K562 (cell line): Measurements from ENCODE around the gene DHRS3. TPM values are rescaled to one million over a fixed set of nuclear protein-coding genes. Genes with fewer than 3 reads are reported as not detected.

Experiments
- ATAC-seq: fragments of 200-7000 bp; cut with Tn5 transposase; 3 replicates; pipeline ENCODE4 v1.9.1; 2020; ENCODE audit warnings: moderate library complexity
- BruUV-seq: library from RNA; stranded (reverse); fragments of 400-500 nt; replicated peaks from 2 replicates; lab custom pipeline; 2021; lab: Mats Ljungman, UMichigan
- CTCF ChIA-PET: fragments of 300-600 bp; formaldehyde crosslinking; extraction: SDS; loops from one replicate; lab custom pipeline; 2021; ENCODE audit warnings: low intra/inter-chr PET ratio; lab: Yijun Ruan, JAX
- POLR2A ChIA-PET: fragments of 300-600, 350-650 bp; sonication (Branson Sonifier 250); formaldehyde crosslinking; extraction: SDS; loops from one replicate; lab custom pipeline; 2021; ENCODE audit warnings: antibody characterized with exemption, inconsistent platforms; lab: Yijun Ruan, JAX
- DNase-seq, 4 experiments: peaks; one replicate each; pipeline versions ENCODE4 v3.0.0 to v3.0.0-alpha.2; 2011 to 2018; ENCODE audit warnings: low spot score in 3 of 4, mixed read lengths in 3 of 4; ENCODE audit errors: extremely low read depth in 1 of 4
- FAIRE-seq: peaks from 2 replicates; lab custom pipeline; 2011; peaks lifted over from hg19 to GRCh38; lab: Jason Lieb, UNC
- H2AFZ ChIP-seq: 2 replicates; pipeline ENCODE4 v1.6.0; 2011; ENCODE audit warnings: low read depth, low read length, control low read depth, inconsistent platforms
- H3K27ac ChIP-seq: fragments of 200-600 bp; 3 replicates; pipeline ENCODE4 v1.8.0; 2011; ENCODE audit warnings: low read depth, mild to moderate bottlenecking, control low read depth, inconsistent platforms, low read length, moderate library complexity, mixed read lengths; ENCODE audit errors: extremely low read depth
- H3K27me3 ChIP-seq, 2 experiments: fragments of 300-600 bp in 1 of 2; 2 replicates in 1 of 2; 3 replicates in 1 of 2; pipeline versions ENCODE4 v1.6.0 to v1.8.0; 2011; ENCODE audit warnings: inconsistent platforms in 2 of 2, low read length in 2 of 2, mild to moderate bottlenecking in 1 of 2, mixed read lengths in 1 of 2, moderate library complexity in 1 of 2; ENCODE audit not compliant: control insufficient read depth in 2 of 2, insufficient read depth in 2 of 2
- H3K36me3 ChIP-seq: fragments of 300-600 bp; 3 replicates; pipeline ENCODE4 v1.8.0; 2011; ENCODE audit warnings: mild to moderate bottlenecking, low read length, inconsistent platforms; ENCODE audit not compliant: control insufficient read depth, insufficient read depth
- H3K4me1 ChIP-seq, 2 experiments: fragments of 200-600 bp in 1 of 2; replicated peaks in 1 of 2; 2 replicates in 1 of 2; 3 replicates in 1 of 2; pipeline versions ENCODE4 v1.5.1 to v1.8.0; 2011; ENCODE audit warnings: inconsistent platforms in 2 of 2, low read length in 2 of 2, mild to moderate bottlenecking in 1 of 2, mixed read lengths in 1 of 2, moderate library complexity in 1 of 2; ENCODE audit not compliant: control insufficient read depth in 2 of 2, insufficient read depth in 2 of 2
- H3K4me2 ChIP-seq: 2 replicates; pipeline ENCODE4 v1.6.1; 2011; ENCODE audit warnings: low read length, control low read depth, inconsistent platforms, mixed read lengths; ENCODE audit not compliant: insufficient read depth
- H3K4me3 ChIP-seq: fragments of 200-600 bp; sonication (generic), shearing (Covaris generic); 2 replicates; pipeline ENCODE4 v1.5.1; 2016; ENCODE audit warnings: control low read depth, inconsistent platforms
- H3K79me2 ChIP-seq: fragments of 200-600 bp; 3 replicates; pipeline ENCODE4 v1.8.0; 2011; ENCODE audit warnings: low read length, inconsistent platforms; ENCODE audit not compliant: control insufficient read depth, insufficient read depth
- H3K9ac ChIP-seq, 2 experiments: 2 replicates each; pipeline versions ENCODE4 v1.6.0 to v1.6.1; 2011; ENCODE audit warnings: low read depth in 2 of 2, low read length in 2 of 2, control low read depth in 1 of 2, inconsistent platforms in 1 of 2, mild to moderate bottlenecking in 1 of 2, mixed read lengths in 1 of 2; ENCODE audit not compliant: insufficient read depth in 1 of 2
- H3K9me1 ChIP-seq: one replicate; pipeline ENCODE4 v1.6.0; 2011; ENCODE audit warnings: inconsistent platforms, mild to moderate bottlenecking, low read length, moderate library complexity; ENCODE audit not compliant: control insufficient read depth, insufficient read depth
- H3K9me3 ChIP-seq: replicated peaks from 2 replicates; pipeline ENCODE4 v1.5.1; 2011; ENCODE audit warnings: low read depth, low read length, inconsistent platforms; ENCODE audit not compliant: control insufficient read depth, insufficient read depth
- H4K20me1 ChIP-seq: replicated peaks from 2 replicates; pipeline ENCODE4 v1.6.1; 2011; ENCODE audit warnings: low read length, inconsistent platforms, mixed read lengths; ENCODE audit not compliant: control insufficient read depth, insufficient read depth
- KLF6 ChIP-seq: fragments of 250-450 bp; sonication (Bioruptor Pico); IDR thresholded peaks from 2 replicates; pipeline ENCODE4 v1.4.0; 2020; ENCODE audit warnings: mild to moderate bottlenecking, moderate library complexity, borderline replicate concordance
- NR4A1 ChIP-seq, 2 experiments: fragments of 250-450 bp in 1 of 2; fragments of 450-650 bp in 1 of 2; sonication (Bioruptor Pico) in 1 of 2; IDR thresholded peaks; 2 replicates each; pipeline versions ENCODE4 v1.4.0 to v1.6.1; 2016 to 2020; ENCODE audit warnings: mild to moderate bottlenecking in 2 of 2, missing compliant biosample characterization in 1 of 2, missing genetic modification characterization in 1 of 2, moderate library complexity in 1 of 2
- PTRF ChIP-seq: fragments of 450-650 bp; IDR thresholded peaks from 2 replicates; pipeline ENCODE4 v1.6.1; 2016; ENCODE audit warnings: mild to moderate bottlenecking, missing genetic modification characterization, missing compliant biosample characterization
- UBTF ChIP-seq, 2 experiments: IDR thresholded peaks; 2 replicates each; pipeline ENCODE4 v1.6.1; 2012; ENCODE audit warnings: improper control_type of control experiment in 2 of 2, low read depth in 2 of 2, low read length in 2 of 2, borderline replicate concordance in 1 of 2
- WGBS: fragments of 100-300 bp; shearing (Covaris generic); methylation state at CpG from one replicate; pipeline ENCODE4 v1.1.6; 2016; ENCODE audit warnings: low coverage, mixed read lengths; ENCODE audit not compliant: insufficient coverage; ENCODE audit errors: missing lambda C conversion rate; 5-methylcytosine and 5-hydroxymethylcytosine counted together
- in situ Hi-C: fragments of 300-500 bp; cut with MboI; formaldehyde crosslinking; loops from 4 replicates; pipeline ENCODE4 v1.15.0; 2018; ENCODE audit warnings: inconsistent platforms, mixed read lengths
- intact Hi-C: fragments of 100-400 bp; cut with micrococcal nuclease; formaldehyde crosslinking; loops from 2 replicates; pipeline ENCODE4 v1.14.2; 2022
- polyA plus RNA-seq, 8 experiments: library from polyadenylated mRNA; depleted of rRNA in 4 of 8; stranded (reverse) in 5 of 8; unstranded in 3 of 8; fragments of >200 nt; fragmentation: Nextera tagmentation in 2 of 8; fragmentation: Illumina TruSeq in 1 of 8; extraction: Ambion mirVana in 2 of 8; extraction: Trizol in 1 of 8; gene quantifications; 2 replicates each; pipeline versions ENCODE4 v1.2.1 to v1.2.3, GENCODE V29; 2011 to 2014; ENCODE audit warnings: inconsistent platforms in 1 of 8, missing spikeins in 1 of 8
- total RNA-seq, 7 experiments: library from RNA; depleted of rRNA in 6 of 7; stranded (reverse); fragments of >200 nt in 6 of 7; fragmentation: Illumina TruSeq in 2 of 7; extraction: Trizol in 2 of 7; gene quantifications; 2 replicates each; pipeline versions ENCODE4 v1.2.1 to v1.2.3, GENCODE V29; 2011 to 2021; ENCODE audit warnings: low replicate concordance in 1 of 7
- TF ChIP-seq, protein P1 (sequence below), 2 experiments: fragments of 450-650 bp; IDR thresholded peaks; 2 replicates each; pipeline ENCODE4 v1.6.1; 2016
- TF ChIP-seq, protein P2 (sequence below): fragments of 450-650 bp; IDR thresholded peaks from 2 replicates; pipeline ENCODE4 v1.6.1; 2016
- TF ChIP-seq, protein P3 (sequence below): fragments of 250-450 bp; sonication (Bioruptor Pico); IDR thresholded peaks from 2 replicates; pipeline ENCODE4 v1.8.0; 2022; ENCODE audit warnings: inconsistent platforms, mild to moderate bottlenecking, moderate library complexity, borderline replicate concordance

DHRS3 gene
- total and polyA plus RNA-seq, 9 of the 15 experiments (the other 6 are each of a cell fraction or from before 2014, with no cell fraction given) = 21.0 to 116 (median 58.7) TPM

DNA sequence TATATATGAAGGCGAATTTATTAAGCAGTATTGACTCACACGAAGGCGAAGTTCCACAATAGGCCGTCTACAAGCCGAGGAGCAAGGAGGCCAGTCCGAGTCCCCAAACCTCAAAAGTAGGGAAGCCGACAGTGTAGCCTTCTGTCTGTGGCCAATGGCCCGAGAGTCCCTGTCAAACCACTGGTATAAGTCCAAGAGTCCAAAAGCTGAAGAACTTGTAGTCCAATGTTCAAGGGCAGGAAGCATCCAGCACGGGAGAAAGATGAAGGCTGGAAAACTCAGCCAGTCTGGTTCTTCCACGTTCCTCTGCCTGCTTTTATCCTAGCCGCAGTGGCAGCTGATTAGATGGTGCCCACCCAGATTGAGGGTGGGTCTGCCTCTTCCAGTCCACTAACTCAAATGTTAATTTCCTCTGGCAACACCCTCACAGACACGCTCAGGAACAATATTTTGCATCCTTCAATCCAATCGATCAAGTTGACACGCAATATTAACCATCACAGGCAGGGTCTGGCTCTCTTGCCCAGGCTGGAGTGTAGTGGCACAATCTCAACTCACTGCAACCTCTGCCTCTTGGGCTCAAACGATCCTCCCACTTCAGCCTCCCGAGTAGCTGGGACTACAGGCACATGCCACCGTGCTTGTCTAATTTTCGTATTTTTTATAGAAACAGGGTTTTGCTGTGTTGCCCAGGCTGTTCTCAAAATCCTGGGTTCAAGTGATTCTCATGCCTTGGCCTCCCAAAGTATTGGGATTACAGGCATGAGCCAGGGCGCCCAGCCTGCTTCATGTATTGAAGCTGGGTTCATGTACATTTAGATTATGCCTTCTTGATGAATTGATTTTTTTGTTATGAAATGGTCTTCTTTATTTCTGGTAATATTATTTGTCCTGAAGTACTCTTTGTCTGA lies 85.3 kb downstream of the DHRS3 start (continued):
- TF ChIP-seq, protein P1, sequence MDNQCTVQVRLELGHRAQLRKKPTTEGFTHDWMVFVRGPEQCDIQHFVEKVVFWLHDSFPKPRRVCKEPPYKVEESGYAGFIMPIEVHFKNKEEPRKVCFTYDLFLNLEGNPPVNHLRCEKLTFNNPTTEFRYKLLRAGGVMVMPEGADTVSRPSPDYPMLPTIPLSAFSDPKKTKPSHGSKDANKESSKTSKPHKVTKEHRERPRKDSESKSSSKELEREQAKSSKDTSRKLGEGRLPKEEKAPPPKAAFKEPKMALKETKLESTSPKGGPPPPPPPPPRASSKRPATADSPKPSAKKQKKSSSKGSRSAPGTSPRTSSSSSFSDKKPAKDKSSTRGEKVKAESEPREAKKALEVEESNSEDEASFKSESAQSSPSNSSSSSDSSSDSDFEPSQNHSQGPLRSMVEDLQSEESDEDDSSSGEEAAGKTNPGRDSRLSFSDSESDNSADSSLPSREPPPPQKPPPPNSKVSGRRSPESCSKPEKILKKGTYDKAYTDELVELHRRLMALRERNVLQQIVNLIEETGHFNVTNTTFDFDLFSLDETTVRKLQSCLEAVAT (IDR thresholded peaks at IDR 0.05) = no peak
- TF ChIP-seq PTRF = no peak
- TF ChIP-seq, protein P2, sequence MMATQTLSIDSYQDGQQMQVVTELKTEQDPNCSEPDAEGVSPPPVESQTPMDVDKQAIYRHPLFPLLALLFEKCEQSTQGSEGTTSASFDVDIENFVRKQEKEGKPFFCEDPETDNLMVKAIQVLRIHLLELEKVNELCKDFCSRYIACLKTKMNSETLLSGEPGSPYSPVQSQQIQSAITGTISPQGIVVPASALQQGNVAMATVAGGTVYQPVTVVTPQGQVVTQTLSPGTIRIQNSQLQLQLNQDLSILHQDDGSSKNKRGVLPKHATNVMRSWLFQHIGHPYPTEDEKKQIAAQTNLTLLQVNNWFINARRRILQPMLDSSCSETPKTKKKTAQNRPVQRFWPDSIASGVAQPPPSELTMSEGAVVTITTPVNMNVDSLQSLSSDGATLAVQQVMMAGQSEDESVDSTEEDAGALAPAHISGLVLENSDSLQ = no peak
- no peak for TF ChIP-seq KLF6

GRCh38 chr1:12531179-12531499 lies 86.9 kb downstream of the DHRS3 start:
- Histone ChIP-seq H3K27ac (peak overlapping the region; percentile 57), H3K9ac (peak overlapping the region; percentile 48 to 84), H3K4me1 (peaks cover 33 to 40% of the 10 kb centered on the region in 2 experiments), H3K27me3 (no peaks in the 10 kb centered on the region), H3K9me1 (no peaks in the 10 kb centered on the region), H2AFZ (peak overlapping the region; percentile 58; the same call in 1 of the 2 replicates), H3K4me3 (no peak overlapping the region), H3K36me3 (no peaks in the 10 kb centered on the region), H3K79me2 (no peaks in the 10 kb centered on the region), H3K4me2 (no peak overlapping the region), H4K20me1 (no peaks in the 10 kb centered on the region), H3K9me3 (peaks cover 1% of the 10 kb centered on the region; the same call in 1 of the 2 replicates)
- FAIRE-seq (no peak), ATAC-seq (no peak), DNase-seq (no peak)
- intact Hi-C loops = no loop called here
- in situ Hi-C loops = no loop called here
- POLR2A ChIA-PET = interaction anchor here (0.6 to 3.2 kb wide), 2 partner anchors 10 to 21 kb away, joined by 3 to 15 read pairs; no protein-coding TSS in a partner anchor
- 6% methylated on average over 1 of the region's 1 CpG for WGBS
- BruUV-seq = no TSS peak
- CTCF ChIA-PET = no interaction called here
- TF ChIP-seq NR4A1 (CRISPR knock-in tag; IDR thresholded peaks at IDR 0.05) = no peak
- 0 out of 2 replicates have a peak, but pooled peaks have one; percentile 4 for TF ChIP-seq NR4A1 (tag; IDR thresholded peaks at IDR 0.05)
- TF ChIP-seq UBTF (IDR thresholded peaks at IDR 0.05; ENCODE audit: borderline replicate concordance in 1 of 2, low read depth in 2 of 2, low read length in 2 of 2) = no peak
- TF ChIP-seq, protein P3, sequence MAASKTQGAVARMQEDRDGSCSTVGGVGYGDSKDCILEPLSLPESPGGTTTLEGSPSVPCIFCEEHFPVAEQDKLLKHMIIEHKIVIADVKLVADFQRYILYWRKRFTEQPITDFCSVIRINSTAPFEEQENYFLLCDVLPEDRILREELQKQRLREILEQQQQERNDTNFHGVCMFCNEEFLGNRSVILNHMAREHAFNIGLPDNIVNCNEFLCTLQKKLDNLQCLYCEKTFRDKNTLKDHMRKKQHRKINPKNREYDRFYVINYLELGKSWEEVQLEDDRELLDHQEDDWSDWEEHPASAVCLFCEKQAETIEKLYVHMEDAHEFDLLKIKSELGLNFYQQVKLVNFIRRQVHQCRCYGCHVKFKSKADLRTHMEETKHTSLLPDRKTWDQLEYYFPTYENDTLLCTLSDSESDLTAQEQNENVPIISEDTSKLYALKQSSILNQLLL (CRISPR knock-in tag) = no peak
